B cell (primary cell): Measurements from ENCODE around the gene TMEM233. TPM values are rescaled to one million over a fixed set of nuclear protein-coding genes. Genes with fewer than 3 reads are reported as not detected.

Experiments used
- ATAC-seq: fragments of 200-7000 bp; cut with Tn5 transposase; one replicate; pipeline ENCODE4 v1.10.0; 2021; ENCODE audit warnings: low read depth, mild to moderate bottlenecking, moderate number of reproducible peaks, moderate library complexity
- CTCF ChIA-PET: fragments of 350-600 bp; sonication (Branson Sonifier 250); formaldehyde crosslinking; loops from one replicate; lab custom pipeline; 2021; ENCODE audit warnings: antibody characterized with exemption, inconsistent platforms; lab: Charles Lee
- POLR2A ChIA-PET: fragments of 350-600 bp; sonication (Branson Sonifier 250); formaldehyde crosslinking; loops from one replicate; lab custom pipeline; 2021; ENCODE audit warnings: antibody characterized with exemption; lab: Charles Lee
- DNase-seq: peaks from one replicate; pipeline ENCODE4 v3.0.0; 2013
- H2AFZ ChIP-seq: 2 replicates; pipeline ENCODE4 v1.6.1; 2012; ENCODE audit warnings: mild to moderate bottlenecking, low read depth, low read length; ENCODE audit not compliant: insufficient read depth, poor library complexity, severe bottlenecking
- H3K27ac ChIP-seq, 2 donors: 1 replicate in 1 of 2; 2 replicates in 1 of 2; pipeline ENCODE4 v1.5.1; 2012 to 2013; ENCODE audit warnings: low read length in 2 of 2, mild to moderate bottlenecking in 2 of 2, moderate library complexity in 1 of 2
- H3K27me3 ChIP-seq, 4 experiments: fragments of 200-600 bp in 1 of 4; sonication (generic) in 1 of 4; replicated peaks in 1 of 4; 1 replicate in 2 of 4; 2 replicates in 2 of 4; pipeline versions ENCODE4 v1.6.1 to v1.7.0; 2013 to 2016; ENCODE audit warnings: low read length in 3 of 4, mild to moderate bottlenecking in 2 of 4, mixed read lengths in 1 of 4, moderate library complexity in 1 of 4; ENCODE audit not compliant: insufficient read depth in 4 of 4, control insufficient read depth in 3 of 4; ENCODE audit errors: control extremely low read depth in 1 of 4
- H3K36me3 ChIP-seq, 2 experiments: replicated peaks in 1 of 2; 1 replicate in 1 of 2; 2 replicates in 1 of 2; pipeline versions ENCODE4 v1.6.1 to v1.7.1; 2013; ENCODE audit warnings: low read length in 1 of 2; ENCODE audit not compliant: insufficient read depth in 2 of 2, control insufficient read depth in 1 of 2; ENCODE audit errors: control extremely low read depth in 1 of 2, extremely low read depth in 1 of 2
- H3K4me1 ChIP-seq, 2 donors: fragments of 200-600 bp in 1 of 2; sonication (generic) in 1 of 2; 1 replicate in 1 of 2; 2 replicates in 1 of 2; pipeline versions ENCODE4 v1.5.1 to v1.6.1; 2013 to 2017; ENCODE audit warnings: low read length in 2 of 2; ENCODE audit not compliant: control insufficient read depth in 2 of 2, insufficient read depth in 2 of 2
- H3K4me2 ChIP-seq: replicated peaks from 2 replicates; pipeline ENCODE3; 2012; ENCODE audit warnings: mild to moderate bottlenecking, low read depth, low read length; ENCODE audit not compliant: poor library complexity, severe bottlenecking
- H3K4me3 ChIP-seq, 5 experiments: fragments of 200-600 bp in 1 of 5; sonication (generic) in 1 of 5; 1 replicate in 3 of 5; 2 replicates in 2 of 5; pipeline versions ENCODE4 v1.5.1 to v1.7.0; 2011 to 2016; ENCODE audit warnings: low read length in 4 of 5, mild to moderate bottlenecking in 4 of 5, low read depth in 2 of 5, control low read depth in 1 of 5, moderate library complexity in 1 of 5; ENCODE audit not compliant: insufficient read depth in 1 of 5; ENCODE audit errors: control extremely low read depth in 1 of 5, extremely low read depth in 1 of 5
- H3K79me2 ChIP-seq: fragments of 200-600 bp; sonication (generic); one replicate; pipeline ENCODE4 v1.6.0; 2016; ENCODE audit warnings: low read length; ENCODE audit not compliant: control insufficient read depth, insufficient read depth
- H3K9ac ChIP-seq: fragments of 200-600 bp; sonication (generic); 2 replicates; pipeline ENCODE4 v1.6.1; 2017; ENCODE audit warnings: mild to moderate bottlenecking, low read length, moderate library complexity
- H3K9me3 ChIP-seq, 3 donors: one replicate each; pipeline versions ENCODE4 v1.6.1 to v1.7.1; 2013; ENCODE audit warnings: low read length in 2 of 3; ENCODE audit not compliant: control insufficient read depth in 2 of 3, insufficient read depth in 1 of 3; ENCODE audit errors: control extremely low read depth in 1 of 3
- H4K20me1 ChIP-seq: 2 replicates; pipeline ENCODE4 v1.6.0; 2012; ENCODE audit warnings: mild to moderate bottlenecking, low read length; ENCODE audit not compliant: insufficient read depth, control insufficient read depth, poor library complexity, severe bottlenecking
- H3K27ac Mint-ChIP-seq: one replicate; pipeline ENCODE4 v1.8.0; 2021; ENCODE audit warnings: mixed read lengths
- H3K27me3 Mint-ChIP-seq: one replicate; pipeline ENCODE4 v1.8.0; 2021; ENCODE audit warnings: mixed read lengths
- H3K4me1 Mint-ChIP-seq: one replicate; pipeline ENCODE4 v1.8.0; 2021; ENCODE audit warnings: mixed read lengths
- H3K4me3 Mint-ChIP-seq: one replicate; pipeline ENCODE4 v1.8.0; 2021; ENCODE audit warnings: mixed read lengths
- H3K9me3 Mint-ChIP-seq: one replicate; pipeline ENCODE4 v1.8.0; 2022; ENCODE audit warnings: mixed read lengths; ENCODE audit not compliant: insufficient read depth
- CTCF ChIP-seq: fragments of 200-600 bp; IDR thresholded peaks from one replicate; pipeline ENCODE4 v1.8.0; 2022; ENCODE audit warnings: antibody characterized with exemption, mild to moderate bottlenecking
- EZH2 ChIP-seq: IDR thresholded peaks from 2 replicates; pipeline ENCODE4 v1.6.1; 2012; ENCODE audit warnings: borderline replicate concordance, low read depth, mild to moderate bottlenecking, moderate library complexity, low read length; ENCODE audit not compliant: insufficient read depth, poor library complexity, severe bottlenecking
- WGBS: methylation state at CpG from one replicate; pipeline ENCODE4 v1.1.5; 2013; ENCODE audit warnings: missing lambda C conversion rate; ENCODE audit not compliant: insufficient coverage; 5-methylcytosine and 5-hydroxymethylcytosine counted together
- intact Hi-C: fragments of 100-400 bp; cut with micrococcal nuclease; formaldehyde crosslinking; loops from one replicate; pipeline ENCODE4 v1.10.0; 2022
- polyA plus RNA-seq: library from polyadenylated mRNA; depleted of rRNA; stranded (reverse); fragments of >200 nt; gene quantifications from 2 replicates; pipeline ENCODE4 v1.2.3, GENCODE V29; 2012
- total RNA-seq, 2 donors: library from RNA; stranded (reverse); fragments of 120-200 nt in 1 of 2; gene quantifications; 1 replicate in 1 of 2; 2 replicates in 1 of 2; pipeline versions ENCODE4 v1.2.3 to v1.2.4, GENCODE V29; 2013 to 2022

Gene TMEM233
- total and polyA plus RNA-seq, 2 donors (not counting 1 experiment from before 2014, with no cell fraction given), result not detected

- no peak for DNase-seq
- Mint-ChIP-seq H3K27me3 (no peaks in the 10 kb centered on the region), H3K4me1 (peaks cover 56% of the 10 kb centered on the region), H3K27ac (peak overlapping the region; percentile 92), H3K4me3 (peak overlapping the region; percentile 87), H3K9me3 (no peaks in the 10 kb centered on the region)
- POLR2A ChIA-PET, result interaction anchor here (1.2 to 1.8 kb wide), 3 partner anchors 9 to 533 kb away, joined by 4 to 6 read pairs (median 4); partner anchors contain the start of gene RPLP0
- no peaks in the 10 kb centered on the region for H3K9me3 ChIP-seq
- 2% methylated on average over 7 of the region's 14 CpGs for whole genome bisulfite sequencing
- no peaks in the 10 kb centered on the region for H3K27me3 ChIP-seq
- peak overlapping the region; percentile 93 for H3K9ac ChIP-seq
- peaks cover 16% of the 10 kb centered on the region for H3K79me2 ChIP-seq
- TF ChIP-seq CTCF (no peak), EZH2 (no peak)
- H2AFZ ChIP-seq, result peak overlapping the region; percentile 91
- H3K4me1 ChIP-seq, result peaks cover 28 to 36% of the 10 kb centered on the region in 2 donors
- intact Hi-C loops, result loop anchor here (5.0 kb wide), 2 partner anchors 319 to 1531 kb away; partner anchors contain the start of genes BICDL1 and PEBP1
- no peak for ATAC-seq
- CTCF ChIA-PET, result interaction anchor here (0.8 to 2.2 kb wide), 7 partner anchors 10 to 533 kb away, joined by 3 to 22 read pairs (median 4); partner anchors contain the start of gene RPLP0
- H3K4me2 ChIP-seq, result peak overlapping the region; percentile 89
- peak overlapping the region; percentile 80 to 92 for H3K27ac ChIP-seq
- H3K4me3 ChIP-seq, result peak overlapping the region; percentile 80 to 95 (median 89)
- H4K20me1 ChIP-seq, result no peaks in the 10 kb centered on the region
- peaks cover 16 to 27% of the 10 kb centered on the region in 2 experiments for H3K36me3 ChIP-seq
These were observed 74.8 kb downstream of the TMEM233 start for GRCh38 chr12:119668324-119668841.
